Parathyroid adenoma (tissue), 2 donors: Measurements from ENCODE around the gene CTCFL.

Experiments used
- H2AFZ ChIP-seq: fragments of 300-600 bp; sonication (generic); one replicate; pipeline ENCODE4 v1.7.0; 2017; ENCODE audit warnings: antibody characterized with exemption, mild to moderate bottlenecking
- H3K27ac ChIP-seq: fragments of 300-600 bp; sonication (generic); one replicate; pipeline ENCODE4 v1.7.0; 2017
- H3K27me3 ChIP-seq: fragments of 300-600 bp; sonication (generic); one replicate; pipeline ENCODE4 v1.7.0; 2017; ENCODE audit warnings: low read length; ENCODE audit not compliant: control insufficient read depth, insufficient read depth
- H3K36me3 ChIP-seq: fragments of 300-600 bp; sonication (generic); one replicate; pipeline ENCODE4 v1.7.0; 2017; ENCODE audit warnings: low read length; ENCODE audit not compliant: control insufficient read depth, insufficient read depth
- H3K4me1 ChIP-seq: fragments of 300-600 bp; sonication (generic); one replicate; pipeline ENCODE4 v1.7.0; 2017; ENCODE audit warnings: control low read depth
- H3K4me2 ChIP-seq: fragments of 300-600 bp; sonication (generic); one replicate; pipeline ENCODE4 v1.7.0; 2017; ENCODE audit warnings: low read length
- H3K4me3 ChIP-seq: fragments of 300-600 bp; sonication (generic); one replicate; pipeline ENCODE4 v1.7.0; 2017; ENCODE audit warnings: low read depth, low read length
- H3K79me2 ChIP-seq: fragments of 300-600 bp; sonication (generic); one replicate; pipeline ENCODE4 v1.7.0; 2017; ENCODE audit warnings: control low read depth
- H3K9ac ChIP-seq: fragments of 300-600 bp; sonication (generic); one replicate; pipeline ENCODE4 v1.7.0; 2017; ENCODE audit warnings: mild to moderate bottlenecking
- H3K9me3 ChIP-seq: fragments of 300-600 bp; sonication (generic); one replicate; pipeline ENCODE4 v1.7.0; 2017; ENCODE audit warnings: low read length; ENCODE audit not compliant: control insufficient read depth
- TF ChIP-seq, protein P1 (sequence below): fragments of 300-600 bp; sonication (generic); IDR thresholded peaks from one replicate; pipeline ENCODE4 v1.7.0; 2017; ENCODE audit warnings: antibody characterized with exemption, mild to moderate bottlenecking
- donor health status: primary hyperparathyroidism.

Gene CTCFL

DNA sequence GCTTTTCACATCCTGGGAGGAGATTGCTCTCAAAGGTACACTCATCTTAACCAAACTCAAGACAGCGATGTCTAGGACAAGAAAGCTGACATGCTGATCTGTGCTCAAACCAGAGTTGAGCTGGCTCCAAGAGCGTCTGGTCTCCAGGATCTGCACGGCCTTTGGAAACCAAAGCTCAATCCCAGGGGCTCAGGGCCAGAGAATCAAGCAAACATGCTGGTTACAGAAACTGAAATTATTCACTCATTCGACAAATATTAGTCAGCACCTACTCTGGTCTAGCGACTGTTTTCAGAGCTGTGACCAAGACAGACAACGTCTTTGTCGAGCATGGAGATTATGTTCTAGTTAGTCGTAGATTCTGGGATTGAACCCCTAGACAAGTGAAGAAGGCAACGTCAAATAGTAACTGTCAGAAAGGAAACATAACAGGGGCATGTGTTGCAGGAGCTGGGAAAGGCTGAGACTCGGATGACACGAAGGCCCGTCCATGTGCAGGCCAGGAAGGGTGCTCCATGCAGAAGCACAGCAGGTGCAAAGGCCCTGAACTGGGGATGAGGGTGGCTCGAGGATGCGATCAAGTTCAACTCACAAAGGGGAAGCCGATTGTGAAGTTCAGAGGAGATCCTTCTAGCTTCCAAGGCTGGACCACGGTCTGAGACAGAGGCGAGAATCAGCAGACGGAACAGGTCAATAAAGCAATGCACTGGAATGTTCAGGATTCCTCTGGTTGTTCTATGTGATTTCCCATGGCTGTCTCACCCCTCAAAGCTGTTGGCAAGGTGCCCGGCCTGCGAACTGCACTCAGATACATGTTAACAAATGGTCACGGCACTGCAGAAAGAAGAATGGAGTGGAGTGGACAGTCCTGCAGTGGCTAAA is 23.5 kb upstream of the CTCFL start:
- Histone ChIP-seq H3K4me2 (no peak overlapping the region), H3K4me1 (no peaks in the 10 kb centered on the region), H3K9me3 (no peaks in the 10 kb centered on the region), H3K36me3 (no peaks in the 10 kb centered on the region), H3K27ac (no peak overlapping the region), H2AFZ (no peak overlapping the region), H3K27me3 (peaks cover 2% of the 10 kb centered on the region), H3K79me2 (no peaks in the 10 kb centered on the region), H3K4me3 (no peak overlapping the region), H3K9ac (no peak overlapping the region)
- TF ChIP-seq, protein P1, sequence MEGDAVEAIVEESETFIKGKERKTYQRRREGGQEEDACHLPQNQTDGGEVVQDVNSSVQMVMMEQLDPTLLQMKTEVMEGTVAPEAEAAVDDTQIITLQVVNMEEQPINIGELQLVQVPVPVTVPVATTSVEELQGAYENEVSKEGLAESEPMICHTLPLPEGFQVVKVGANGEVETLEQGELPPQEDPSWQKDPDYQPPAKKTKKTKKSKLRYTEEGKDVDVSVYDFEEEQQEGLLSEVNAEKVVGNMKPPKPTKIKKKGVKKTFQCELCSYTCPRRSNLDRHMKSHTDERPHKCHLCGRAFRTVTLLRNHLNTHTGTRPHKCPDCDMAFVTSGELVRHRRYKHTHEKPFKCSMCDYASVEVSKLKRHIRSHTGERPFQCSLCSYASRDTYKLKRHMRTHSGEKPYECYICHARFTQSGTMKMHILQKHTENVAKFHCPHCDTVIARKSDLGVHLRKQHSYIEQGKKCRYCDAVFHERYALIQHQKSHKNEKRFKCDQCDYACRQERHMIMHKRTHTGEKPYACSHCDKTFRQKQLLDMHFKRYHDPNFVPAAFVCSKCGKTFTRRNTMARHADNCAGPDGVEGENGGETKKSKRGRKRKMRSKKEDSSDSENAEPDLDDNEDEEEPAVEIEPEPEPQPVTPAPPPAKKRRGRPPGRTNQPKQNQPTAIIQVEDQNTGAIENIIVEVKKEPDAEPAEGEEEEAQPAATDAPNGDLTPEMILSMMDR, result no peak

DNA sequence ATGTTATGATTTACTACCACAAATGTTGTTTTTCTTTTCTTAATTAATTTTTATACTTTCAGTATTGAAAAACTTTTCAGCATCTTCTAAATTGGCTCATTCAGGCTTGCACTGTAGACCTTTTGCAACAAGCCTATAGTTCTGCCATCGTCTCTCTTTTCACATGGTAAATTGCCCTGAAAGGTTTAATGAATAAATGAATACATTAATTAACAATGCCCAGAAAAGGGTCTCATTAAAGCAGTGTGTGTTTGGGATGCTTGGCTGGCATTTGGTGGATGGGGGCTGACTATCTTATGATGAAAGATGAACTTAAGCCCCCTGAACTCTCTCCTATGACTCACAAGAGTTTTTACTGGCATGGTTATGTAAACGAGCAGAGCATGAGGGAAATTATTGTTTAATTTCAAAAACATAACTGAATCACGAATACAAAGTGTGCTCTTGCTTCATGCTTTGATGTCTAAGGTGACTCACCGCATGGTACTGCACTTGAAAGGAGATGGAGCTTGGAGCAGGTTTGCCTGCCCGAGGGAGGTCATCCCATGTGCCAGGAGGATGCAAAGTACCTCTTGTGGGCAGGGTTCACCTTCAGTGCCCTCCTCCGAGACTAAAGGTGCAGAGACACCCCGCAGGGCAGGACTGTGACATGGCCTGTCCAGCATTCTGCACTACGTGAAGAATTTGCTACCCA is 22.2 kb upstream of the CTCFL start:
- Histone ChIP-seq H3K9ac (no peak overlapping the region), H2AFZ (no peak overlapping the region), H3K9me3 (no peaks in the 10 kb centered on the region), H3K4me3 (no peak overlapping the region), H3K27me3 (no peaks in the 10 kb centered on the region), H3K4me2 (no peak overlapping the region), H3K79me2 (no peaks in the 10 kb centered on the region), H3K27ac (no peak overlapping the region), H3K4me1 (no peaks in the 10 kb centered on the region), H3K36me3 (no peaks in the 10 kb centered on the region)
- TF ChIP-seq, protein P1, result no peak

DNA sequence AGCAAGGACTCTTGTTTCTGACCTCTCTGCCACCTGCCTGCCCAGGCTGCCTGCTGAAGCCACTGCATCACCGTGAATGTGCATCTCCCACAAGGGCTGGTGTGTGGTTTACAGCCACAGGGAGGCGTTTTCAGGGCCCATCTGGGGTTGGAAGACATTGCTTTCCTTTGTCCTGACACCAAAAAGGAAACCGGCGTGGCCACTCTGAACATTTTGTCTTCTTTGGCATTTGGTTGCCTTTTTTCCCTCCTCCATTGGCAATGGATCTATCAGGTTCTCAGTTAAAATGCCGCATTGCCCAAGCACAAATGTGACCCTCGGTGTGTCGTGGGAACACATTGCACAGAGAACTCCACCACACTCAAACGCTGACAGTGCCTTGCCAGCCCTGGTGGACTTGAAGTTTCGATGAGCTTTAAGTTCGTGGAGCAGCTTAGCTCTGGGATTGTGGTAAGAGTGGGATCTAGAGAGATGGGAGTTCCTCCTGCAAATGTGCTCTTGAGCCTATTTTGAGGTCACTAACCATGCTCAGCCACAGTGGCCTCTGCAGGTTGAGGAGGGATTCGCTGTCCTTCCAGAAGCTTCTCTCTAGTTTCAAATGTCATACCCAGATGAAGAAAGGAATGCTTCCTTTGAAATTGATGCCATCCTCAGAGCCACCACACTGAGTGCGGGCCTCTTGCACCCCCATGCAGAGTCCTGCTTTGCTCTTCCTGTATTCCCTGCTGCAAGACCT is 21.2 kb upstream of the CTCFL start:
- TF ChIP-seq, protein P1, result no peak
- no peaks in the 10 kb centered on the region for H3K79me2 ChIP-seq
- H3K4me2 ChIP-seq, result no peak overlapping the region
- no peaks in the 10 kb centered on the region for H3K9me3 ChIP-seq
- H3K27me3 ChIP-seq, result no peaks in the 10 kb centered on the region
- no peak overlapping the region for H3K4me3 ChIP-seq
- no peaks in the 10 kb centered on the region for H3K36me3 ChIP-seq
- H3K4me1 ChIP-seq, result no peaks in the 10 kb centered on the region
- H3K9ac ChIP-seq, result no peak overlapping the region
- no peak overlapping the region for H2AFZ ChIP-seq
- H3K27ac ChIP-seq, result no peak overlapping the region

DNA sequence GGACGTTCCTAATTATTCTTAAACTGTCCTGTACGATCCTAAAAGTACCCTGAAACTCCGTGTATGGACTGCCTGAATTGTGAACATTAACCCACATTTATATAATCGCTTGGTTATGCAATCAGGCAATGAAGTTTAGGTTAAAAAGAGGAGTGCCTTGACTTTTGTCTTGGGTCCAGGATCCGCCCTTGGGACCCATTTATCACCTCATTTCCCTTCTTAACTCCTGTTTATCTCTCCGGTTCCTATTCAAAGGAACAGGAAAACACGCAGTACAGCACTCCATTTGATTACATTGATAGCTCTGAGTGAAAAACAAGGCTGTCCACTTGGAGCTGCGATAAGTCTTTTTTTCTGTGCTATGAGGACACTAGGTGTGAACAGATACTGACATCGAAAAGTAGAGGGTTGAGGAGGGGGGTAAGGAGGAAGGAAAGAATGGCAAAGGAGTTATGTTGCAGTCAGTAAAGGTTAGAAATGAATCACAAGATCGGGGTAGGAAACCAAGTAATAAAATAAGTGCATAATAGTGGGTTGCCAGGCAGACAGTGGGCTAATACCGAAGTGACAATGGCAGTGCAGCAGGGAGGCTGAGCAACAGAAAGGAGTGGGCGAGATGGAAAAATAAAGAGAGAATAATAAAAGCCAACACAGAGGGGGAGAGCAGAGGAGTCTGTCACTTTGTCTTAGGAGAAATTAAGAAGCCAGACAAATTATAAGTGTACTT is 20.1 kb upstream of the CTCFL start:
- no peaks in the 10 kb centered on the region for H3K36me3 ChIP-seq
- TF ChIP-seq, protein P1, result no peak
- no peak overlapping the region for H3K4me2 ChIP-seq
- H3K9ac ChIP-seq, result no peak overlapping the region
- H3K27ac ChIP-seq, result no peak overlapping the region
- no peak overlapping the region for H3K4me3 ChIP-seq
- no peak overlapping the region for H2AFZ ChIP-seq
- H3K79me2 ChIP-seq, result no peaks in the 10 kb centered on the region
- H3K9me3 ChIP-seq, result no peaks in the 10 kb centered on the region
- H3K4me1 ChIP-seq, result no peaks in the 10 kb centered on the region
- H3K27me3 ChIP-seq, result no peaks in the 10 kb centered on the region
